Islet precursor cell (in vitro differentiated cells): ENCODE measurements around the gene CSRP1.
"Not testable (repeated sequence)": the region's sequence is repeated elsewhere in the genome, so short reads cannot be mapped to it uniquely, and the experiment has no call there.

Experiments
- DNase-seq: peaks from one replicate; pipeline ENCODE4 v3.0.0-alpha.2; 2018

CSRP1 gene

GRCh38 chr1:201495551-201496295 is 11.2 kb downstream of the CSRP1 start:
- no peak for DNase-seq

- DNase-seq = no peak
Measured at GRCh38 chr1:201493757-201494617, 12.9 kb downstream of the CSRP1 start.

GRCh38 chr1:201493026-201493656 is 13.8 kb downstream of the CSRP1 start:
- DNase-seq = not testable (repeated sequence)

- no peak for DNase-seq
Measured at GRCh38 chr1:201491896-201492511, 14.9 kb downstream of the CSRP1 start.

- DNase-seq = no peak
Measured at GRCh38 chr1:201490708-201491131, 16.2 kb downstream of the CSRP1 start.

- DNase-seq = no peak
Measured at GRCh38 chr1:201489643-201490261, 17.2 kb downstream of the CSRP1 start.

GRCh38 chr1:201488830-201489589 is 17.9 kb downstream of the CSRP1 start:
- no peak for DNase-seq

GRCh38 chr1:201487742-201488141 is 19.2 kb downstream of the CSRP1 start:
- DNase-seq = no peak

- DNase-seq = no peak
Measured at GRCh38 chr1:201486187-201486586, 20.7 kb downstream of the CSRP1 start.

- DNase-seq = no peak
Measured at GRCh38 chr1:201485184-201485774, 21.6 kb downstream of the CSRP1 start.

GRCh38 chr1:201483373-201483949 is 23.5 kb downstream of the CSRP1 start:
- DNase-seq = no peak

- no peak for DNase-seq
Measured at GRCh38 chr1:201482755-201483154, 24.2 kb downstream of the CSRP1 start.

GRCh38 chr1:201481761-201482493 is 25.0 kb downstream of the CSRP1 start:
- DNase-seq = peak; percentile 98

- DNase-seq = peak; percentile 75
Measured at GRCh38 chr1:201481004-201481380, 25.9 kb downstream of the CSRP1 start.

GRCh38 chr1:201480231-201481003 is 26.5 kb downstream of the CSRP1 start:
- peak; percentile 99 for DNase-seq

- no peak for DNase-seq
Measured at GRCh38 chr1:201479201-201479730, 27.7 kb downstream of the CSRP1 start.

- not testable (repeated sequence) for DNase-seq
Measured at GRCh38 chr1:201478666-201479065, 28.3 kb downstream of the CSRP1 start.

- no peak for DNase-seq
Measured at GRCh38 chr1:201476670-201477344, 30.1 kb downstream of the CSRP1 start.
